ENCODE results near the gene SLC43A2. TPM values are rescaled to one million over a fixed set of nuclear protein-coding genes. Genes with fewer than 3 reads are reported as not detected.
A peak's percentile ranks its signal among the peaks of the same experiment; 100 is the strongest.

Gene SLC43A2
- total and polyA plus RNA-seq, 2 of the 13 experiments (the other 11 are each of a cell fraction or from before 2014, with no cell fraction given): 7.3 to 20.0 TPM

GRCh38 chr17:1574697-1575471 is 53.8 kb downstream of the SLC43A2 start (continued):
- peak; percentile 41 for TF ChIP-seq ZNF687 (CRISPR knock-in tag; IDR thresholded peaks at IDR 0.05)
- TF ChIP-seq ZHX2 (IDR thresholded peaks at IDR 0.05; ENCODE audit: low read depth): no peak
- TF ChIP-seq ZHX2 (CRISPR knock-in tag; IDR thresholded peaks at IDR 0.05; ENCODE audit: borderline replicate concordance): no peak
- TF ChIP-seq TFAP4 (IDR thresholded peaks at IDR 0.05; ENCODE audit: borderline replicate concordance, low read depth): no peak
- no peak for TF ChIP-seq ZNF660 (CRISPR knock-in tag; IDR thresholded peaks at IDR 0.05; ENCODE audit: borderline replicate concordance, low read depth)
- TF ChIP-seq CHD4 (IDR thresholded peaks at IDR 0.05; ENCODE audit: borderline replicate concordance, low read length): no peak
- 0 out of 2 replicates have a peak, but pooled peaks have one; percentile 5 for TF ChIP-seq TARDBP (CRISPR knock-in tag; IDR thresholded peaks at IDR 0.05)
- 0 out of 2 replicates have a peak, but pooled peaks have one; percentile 48 for TF ChIP-seq SNAPC4 (CRISPR knock-in tag; IDR thresholded peaks at IDR 0.05)
- TF ChIP-seq MXD1 (CRISPR knock-in tag; IDR thresholded peaks at IDR 0.05): peak; percentile 40; the same call in 1 of the 2 replicates
- no peak for TF ChIP-seq TBX3 (IDR thresholded peaks at IDR 0.05; ENCODE audit: borderline replicate concordance)

Data from HepG2 (cell line).